Testis (tissue), 2 donors: Measurements from ENCODE around the gene PC.

Experiments used
- CTCF ChIP-seq, 3 experiments: fragments of 450-650 bp in 2 of 3; fragments of 200-600 bp in 1 of 3; sonication (generic) in 1 of 3; IDR thresholded peaks; one replicate each; pipeline ENCODE4 v1.5.1; 2016 to 2019; ENCODE audit warnings: antibody characterized with exemption in 3 of 3, mild to moderate bottlenecking in 2 of 3, moderate library complexity in 1 of 3
- POLR2A ChIP-seq: fragments of 450-650 bp; IDR thresholded peaks from one replicate; pipeline ENCODE4 v1.6.1; 2017; ENCODE audit warnings: antibody characterized with exemption, mild to moderate bottlenecking, moderate library complexity

- TF ChIP-seq CTCF (IDR thresholded peaks at IDR 0.05): no peak
- no peak for TF ChIP-seq POLR2A
Observed at GRCh38 chr11:66884443-66884842, 73.7 kb downstream of the PC start.
